Left lobe of liver (tissue), 2 donors: Measurements from ENCODE around the gene BCKDHB. TPM values are rescaled to one million over a fixed set of nuclear protein-coding genes. Genes with fewer than 3 reads are reported as not detected.
"Not testable (repeated sequence)": the region's sequence is repeated elsewhere in the genome, so short reads cannot be mapped to it uniquely, and the experiment has no call there.

ENCODE experiments used
- ATAC-seq: fragments of 200-7000 bp; cut with Tn5 transposase; one replicate; pipeline ENCODE4 v1.9.1; 2020; ENCODE audit warnings: mild to moderate bottlenecking, moderate library complexity
- DNase-seq: peaks from one replicate; pipeline ENCODE4 v3.0.0-alpha.2; 2020; ENCODE audit warnings: low spot score
- total RNA-seq: library from RNA; stranded (reverse); gene quantifications from one replicate; pipeline ENCODE4 v1.2.1, GENCODE V29; 2021
- donor health status: DM: no; HTN: no; CAD: no; lungs with moderate emphysema.
- donor health status: DM: no; HTN: yes; CAD: no.

Gene BCKDHB
- total RNA-seq, 1 donor from 2014 or later: 64.9 TPM

- DNase-seq (no peak), ATAC-seq (no peak)
Measured at GRCh38 chr6:80203283-80203682, 96.8 kb downstream of the BCKDHB start.

- no peak for DNase-seq
- no peak for ATAC-seq
Measured at GRCh38 chr6:80205404-80205803, 98.9 kb downstream of the BCKDHB start.

GRCh38 chr6:80206758-80207157 lies 100.3 kb downstream of the BCKDHB start:
- DNase-seq (no peak), ATAC-seq (no peak)

- no peak for DNase-seq
- ATAC-seq: no peak
Measured at GRCh38 chr6:80209430-80209829, 103.0 kb downstream of the BCKDHB start.

GRCh38 chr6:80210618-80211017 lies 104.1 kb downstream of the BCKDHB start:
- no peak for DNase-seq
- ATAC-seq: peak; percentile 18

GRCh38 chr6:80211286-80211685 lies 104.8 kb downstream of the BCKDHB start:
- ATAC-seq (no peak), DNase-seq (no peak)

DNA sequence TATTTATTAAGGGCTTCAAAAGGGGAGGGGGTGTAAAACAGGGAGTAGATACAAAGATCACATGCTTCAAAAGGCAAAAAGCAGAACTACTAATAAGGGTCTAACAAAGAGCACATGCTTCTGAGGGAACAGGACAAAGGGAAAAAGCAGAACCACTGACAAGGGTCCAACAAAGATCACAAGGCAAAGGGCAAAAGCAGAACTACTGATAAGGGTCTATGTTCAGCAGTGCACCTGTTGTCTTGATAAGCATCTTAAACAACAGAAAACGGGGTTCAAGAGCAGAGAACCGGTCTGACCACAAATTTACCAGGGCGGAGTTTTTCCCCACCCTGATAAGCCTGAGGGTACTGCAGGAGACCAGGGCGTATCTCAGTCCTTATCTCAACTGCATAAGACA lies 105.4 kb downstream of the BCKDHB start:
- not testable (repeated sequence) for DNase-seq, ATAC-seq

DNA sequence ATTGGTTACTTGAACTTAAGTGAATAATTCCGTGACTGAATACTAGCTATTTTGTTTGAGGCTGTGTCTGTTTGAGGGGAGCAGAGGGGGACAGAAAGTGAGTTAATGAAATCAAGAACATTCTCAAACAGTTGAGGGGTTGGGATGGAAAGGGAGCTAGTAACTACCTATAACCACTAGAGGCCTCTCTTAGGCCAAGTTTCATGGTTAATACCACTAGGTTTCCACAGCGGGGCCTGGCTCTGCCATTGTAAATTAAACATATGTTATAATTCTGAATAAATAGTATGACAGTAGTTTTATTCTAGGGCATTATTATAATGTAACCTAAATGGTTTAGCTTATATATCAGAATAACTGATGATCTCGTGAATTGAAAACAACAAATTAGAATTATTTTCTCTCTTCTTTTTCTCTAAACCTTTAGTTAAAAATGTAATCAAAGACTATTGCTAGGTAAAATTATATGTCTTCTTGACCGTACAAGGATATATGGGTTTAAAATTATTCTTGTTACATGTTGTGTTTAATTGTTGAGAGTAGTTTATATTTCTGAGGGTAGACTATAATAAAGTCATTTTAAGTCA lies 108.1 kb downstream of the BCKDHB start:
- no peak for DNase-seq

GRCh38 chr6:80215063-80215462 lies 108.6 kb downstream of the BCKDHB start:
- DNase-seq (no peak), ATAC-seq (no peak)

More for the DNA sequence above, 108.1 kb downstream of the BCKDHB start:
- peak; percentile 94 for ATAC-seq

- no peak for DNase-seq
- no peak for ATAC-seq
Measured at GRCh38 chr6:80217794-80218193, 111.3 kb downstream of the BCKDHB start.

DNA sequence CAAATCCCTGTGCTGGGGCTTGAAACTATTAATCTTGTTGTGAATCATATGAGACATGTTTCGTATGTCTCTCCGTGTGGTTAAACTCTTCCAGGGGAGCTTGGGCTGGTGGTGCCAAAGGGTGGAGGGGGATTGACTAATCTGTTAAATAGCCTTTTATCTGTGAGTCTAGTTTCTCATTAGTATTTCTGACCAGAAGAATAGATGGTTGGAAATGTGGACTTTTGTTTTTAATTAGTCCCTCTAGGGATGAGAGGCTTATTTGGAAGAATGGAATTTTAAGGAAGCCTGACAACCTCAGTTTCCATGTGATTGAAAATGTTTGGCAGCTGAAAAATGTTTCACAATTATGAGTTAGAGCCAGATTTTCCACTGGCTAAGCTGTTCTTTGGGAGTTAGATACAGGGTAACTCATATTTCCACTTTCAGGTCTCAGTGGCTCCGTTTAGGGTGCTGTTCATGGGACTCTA lies 117.3 kb downstream of the BCKDHB start:
- ATAC-seq: peak; percentile 74
- DNase-seq: no peak

- no peak for DNase-seq
- ATAC-seq: no peak
Measured at GRCh38 chr6:80226151-80226550, 119.7 kb downstream of the BCKDHB start.

- no peak for DNase-seq
- no peak for ATAC-seq
Measured at GRCh38 chr6:80226699-80227098, 120.2 kb downstream of the BCKDHB start.

GRCh38 chr6:80227545-80228105 lies 121.2 kb downstream of the BCKDHB start:
- ATAC-seq (no peak), DNase-seq (no peak)

DNA sequence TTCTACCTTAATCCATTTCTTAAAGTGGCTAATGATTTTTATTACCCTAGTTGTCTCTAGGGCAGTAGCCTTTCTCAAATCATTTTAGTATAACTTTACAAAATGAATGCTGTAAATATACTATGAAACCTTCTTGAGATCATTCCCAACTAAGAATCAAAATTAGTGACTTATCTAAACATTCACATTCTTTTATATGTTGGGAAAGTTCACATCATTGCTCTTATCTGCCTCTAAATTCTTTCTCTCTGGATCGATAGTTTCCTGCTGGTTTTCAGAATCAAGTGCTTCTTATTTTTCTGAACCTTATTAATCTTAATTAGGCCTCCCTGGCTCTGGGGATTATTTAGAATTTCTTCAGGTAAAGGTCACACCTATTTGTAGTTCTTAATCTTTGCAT lies 126.8 kb downstream of the BCKDHB start:
- ATAC-seq (no peak), DNase-seq (no peak)

DNA sequence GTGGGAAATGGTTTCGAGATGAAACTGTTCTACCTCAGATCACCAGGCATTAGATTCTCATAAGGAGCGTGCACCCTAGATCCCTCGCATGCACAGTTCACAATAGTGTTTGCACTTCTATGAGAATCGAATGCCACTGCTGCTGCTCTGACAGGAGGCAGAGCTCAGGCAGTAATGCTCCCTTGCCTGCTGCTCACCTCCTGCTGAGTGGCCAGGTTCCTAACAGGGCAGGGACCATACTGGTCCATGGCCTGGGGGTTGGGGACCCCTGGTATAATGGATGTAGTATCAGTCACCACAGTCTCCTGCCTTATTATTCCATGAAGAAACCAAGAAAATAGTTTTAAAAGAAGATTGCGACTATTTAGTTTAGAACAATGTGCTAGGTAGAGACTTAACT lies 127.5 kb downstream of the BCKDHB start:
- ATAC-seq (no peak), DNase-seq (no peak)

- no peak for DNase-seq
- no peak for ATAC-seq
Measured at GRCh38 chr6:80234401-80234800, 127.9 kb downstream of the BCKDHB start.

- no peak for ATAC-seq
Measured at GRCh38 chr6:80234908-80235307, 128.4 kb downstream of the BCKDHB start.

GRCh38 chr6:80235647-80236046 lies 129.2 kb downstream of the BCKDHB start:
- ATAC-seq (peak; percentile 67), DNase-seq (no peak)

More at GRCh38 chr6:80234908-80235307, 128.4 kb downstream of the BCKDHB start:
- no peak for DNase-seq

- DNase-seq, ATAC-seq: not testable (repeated sequence)
Measured at GRCh38 chr6:80238754-80239153, 132.3 kb downstream of the BCKDHB start.

- no peak for DNase-seq
- ATAC-seq: no peak
Measured at GRCh38 chr6:80245043-80245442, 138.6 kb downstream of the BCKDHB start.

DNA sequence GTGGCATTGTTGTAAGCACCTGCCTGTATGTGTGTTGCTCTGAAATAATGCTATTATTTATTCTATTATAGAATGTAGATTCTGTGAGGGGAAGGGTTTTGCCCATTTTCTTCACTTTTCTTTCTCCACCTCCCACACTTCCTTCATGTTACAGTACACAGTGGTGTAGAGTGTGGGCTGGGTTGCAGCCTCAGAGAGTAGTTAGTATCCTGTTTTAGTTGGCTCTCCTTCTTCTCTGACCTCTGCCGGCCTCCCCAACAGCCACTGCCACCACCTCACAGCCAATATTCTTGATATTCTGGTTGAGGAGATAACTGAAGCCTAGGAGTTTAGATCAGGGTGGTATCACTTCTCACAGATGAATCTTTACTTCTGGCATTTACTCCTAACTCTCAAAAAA lies 143.4 kb downstream of the BCKDHB start:
- DNase-seq: no peak
- ATAC-seq: no peak
